Activated CD4-positive, alpha-beta T cell treated with anti-CD3 and anti-CD28 coated beads for 24 hours (primary cell): ENCODE measurements around the gene OR4C46.
"Not testable (repeated sequence)": the region's sequence is repeated elsewhere in the genome, so short reads cannot be mapped to it uniquely, and the experiment has no call there.

Experiments
- DNase-seq, 2 donors: peaks; one replicate each; pipeline ENCODE4 v3.0.0-alpha.2; 2020; ENCODE audit warnings: low read depth in 2 of 2

The OR4C46 gene

GRCh38 chr11:54603898-54604297 lies at the start of gene OR4C46:
TSS of gene OR4C46 (minus strand) at chr11:54603998. CDS start at chr11:54603998, 0 bp downstream.
- DNase-seq, result no peak

- DNase-seq, result not testable (repeated sequence)
Observed at GRCh38 chr11:54645606-54646005, 41.8 kb upstream of the OR4C46 start.

DNA sequence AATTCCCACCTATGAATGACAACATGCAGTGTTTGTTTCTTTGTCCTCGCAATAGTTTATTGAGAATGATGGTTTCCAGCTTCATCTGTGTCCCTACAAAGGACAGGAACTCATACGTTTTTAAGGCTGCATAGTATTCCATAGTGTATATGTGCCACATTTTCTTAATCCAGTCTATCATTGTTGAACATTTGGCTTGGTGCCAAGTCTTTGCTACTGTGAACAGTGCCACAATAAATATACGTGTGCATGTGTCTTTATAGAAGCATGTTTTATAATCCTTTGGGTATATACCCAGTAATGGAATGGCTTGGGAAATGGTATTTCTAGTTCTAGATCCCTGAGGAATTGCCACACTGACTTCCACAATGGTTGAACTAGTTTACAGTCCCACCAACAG lies 42.4 kb downstream of the OR4C46 start:
- DNase-seq, result not testable (repeated sequence)

DNA sequence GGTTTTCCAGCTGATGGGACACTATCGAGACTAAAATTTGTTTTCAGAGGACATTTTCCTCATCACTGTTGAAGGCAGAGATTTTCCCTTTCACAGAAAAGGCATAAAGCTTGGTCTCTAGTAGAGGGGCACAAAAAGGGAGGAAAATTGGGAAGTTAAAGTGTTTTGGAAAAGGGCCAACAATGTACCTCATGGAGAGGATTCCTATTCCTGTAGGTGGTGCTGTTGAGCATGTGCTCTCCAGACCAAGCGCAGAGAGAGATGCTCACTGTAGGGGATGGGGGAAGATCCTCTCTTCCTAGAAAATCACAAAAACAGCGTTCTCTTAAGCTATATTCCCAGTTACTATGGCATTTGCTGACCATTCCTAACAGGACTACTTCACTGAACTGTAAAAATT lies 44.9 kb downstream of the OR4C46 start:
- no peak for DNase-seq

DNA sequence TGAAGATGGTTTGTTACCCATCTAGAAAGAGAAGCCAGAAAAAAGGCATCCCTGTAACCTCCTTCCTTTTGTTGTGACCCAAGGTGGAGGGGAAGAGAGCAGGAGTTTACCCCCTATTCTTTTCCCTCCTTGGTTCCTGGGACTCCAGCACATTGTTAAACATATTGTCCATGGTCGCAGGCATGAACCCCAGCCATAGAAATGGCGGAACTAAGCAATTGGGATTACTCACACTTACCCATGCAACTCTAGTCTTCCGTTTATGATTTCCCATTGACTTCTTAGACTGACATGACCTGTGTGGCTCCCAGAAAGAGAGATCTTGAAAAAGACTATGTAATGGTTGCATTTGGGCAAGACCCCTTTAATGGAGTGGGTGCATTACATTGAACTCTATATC lies 45.4 kb downstream of the OR4C46 start:
- no peak for DNase-seq
